Liver (tissue), 9 donors: ENCODE data around the gene MTPN. TPM values are rescaled to one million over a fixed set of nuclear protein-coding genes. Genes with fewer than 3 reads are reported as not detected.

Experiments used
- DNase-seq: peaks from one replicate; pipeline ENCODE4 v3.0.0-alpha.2; 2017; ENCODE audit warnings: low spot score
- H3K27ac ChIP-seq, 2 donors: one replicate each; pipeline ENCODE4 v1.7.0; 2013; ENCODE audit warnings: inconsistent platforms in 2 of 2, low read length in 2 of 2, control low read depth in 1 of 2, low read depth in 1 of 2, mild to moderate bottlenecking in 1 of 2
- H3K27me3 ChIP-seq, 4 donors: one replicate each; pipeline versions ENCODE4 v1.6.1 to v1.7.0; 2013; ENCODE audit warnings: low read length in 3 of 4, inconsistent platforms in 1 of 4, mild to moderate bottlenecking in 1 of 4, moderate library complexity in 1 of 4; ENCODE audit not compliant: control insufficient read depth in 4 of 4, insufficient read depth in 4 of 4
- H3K36me3 ChIP-seq, 4 donors: one replicate each; pipeline versions ENCODE4 v1.6.1 to v1.7.0; 2013; ENCODE audit warnings: low read length in 3 of 4, mild to moderate bottlenecking in 3 of 4, low read depth in 1 of 4, moderate library complexity in 1 of 4; ENCODE audit not compliant: control insufficient read depth in 4 of 4, insufficient read depth in 3 of 4
- H3K4me1 ChIP-seq, 4 donors: one replicate each; pipeline versions ENCODE4 v1.6.1 to v1.7.0; 2013; ENCODE audit warnings: low read length in 3 of 4, mild to moderate bottlenecking in 3 of 4, moderate library complexity in 1 of 4; ENCODE audit not compliant: control insufficient read depth in 4 of 4, insufficient read depth in 4 of 4
- H3K4me3 ChIP-seq, 3 donors: one replicate each; pipeline versions ENCODE4 v1.6.1 to v1.7.0; 2013; ENCODE audit warnings: low read length in 3 of 3, control low read depth in 1 of 3, low read depth in 1 of 3, mild to moderate bottlenecking in 1 of 3
- H3K9ac ChIP-seq, 2 donors: one replicate each; pipeline ENCODE4 v1.7.0; 2013; ENCODE audit warnings: low read length in 2 of 2, mild to moderate bottlenecking in 2 of 2, moderate library complexity in 2 of 2, control low read depth in 1 of 2, low read depth in 1 of 2
- H3K9me3 ChIP-seq, 4 donors: one replicate each; pipeline versions ENCODE4 v1.6.1 to v1.7.0; 2013; ENCODE audit warnings: low read length in 3 of 4; ENCODE audit not compliant: control insufficient read depth in 4 of 4
- CTCF ChIP-seq: fragments of 150-350 bp; IDR thresholded peaks from 2 replicates; pipeline ENCODE4 v1.5.1; 2017; ENCODE audit warnings: improper control_type of control experiment, low read depth, low read length; ENCODE audit not compliant: missing input control
- EGR1 ChIP-seq, 2 donors: IDR thresholded peaks; 2 replicates each; pipeline ENCODE4 v1.6.1; 2016 to 2018; ENCODE audit warnings: antibody characterized with exemption in 2 of 2, low read depth in 2 of 2
- FOXA1 ChIP-seq: IDR thresholded peaks from 2 replicates; pipeline ENCODE4 v1.6.1; 2016; ENCODE audit warnings: antibody characterized with exemption
- FOXA2 ChIP-seq: IDR thresholded peaks from 2 replicates; pipeline ENCODE4 v1.6.1; 2016; ENCODE audit warnings: antibody characterized with exemption
- GABPA ChIP-seq, 2 donors: IDR thresholded peaks in 1 of 2; conservative IDR thresholded peaks in 1 of 2; 2 replicates each; pipeline ENCODE4 v1.6.1; 2016; ENCODE audit warnings: antibody characterized with exemption in 2 of 2, mild to moderate bottlenecking in 1 of 2, moderate library complexity in 1 of 2
- HNF4A ChIP-seq, 2 donors: conservative IDR thresholded peaks; 2 replicates each; pipeline ENCODE4 v1.6.1; 2016; ENCODE audit warnings: antibody characterized with exemption in 2 of 2, mild to moderate bottlenecking in 2 of 2
- HNF4G ChIP-seq: IDR thresholded peaks from 2 replicates; pipeline ENCODE4 v1.6.1; 2016; ENCODE audit warnings: antibody characterized with exemption
- JUND ChIP-seq, 2 donors: IDR thresholded peaks; 2 replicates each; pipeline ENCODE4 v1.6.1; 2016; ENCODE audit warnings: antibody characterized with exemption in 2 of 2
- MAX ChIP-seq: IDR thresholded peaks from 2 replicates; pipeline ENCODE4 v1.6.1; 2016; ENCODE audit warnings: antibody characterized with exemption
- NR2F2 ChIP-seq: IDR thresholded peaks from 2 replicates; pipeline ENCODE4 v1.6.1; 2016; ENCODE audit warnings: antibody characterized with exemption
- RAD21 ChIP-seq, 2 donors: IDR thresholded peaks; 2 replicates each; pipeline ENCODE4 v1.6.1; 2016; ENCODE audit warnings: antibody characterized with exemption in 2 of 2, mild to moderate bottlenecking in 2 of 2
- RXRA ChIP-seq, 2 donors: IDR thresholded peaks; 2 replicates each; pipeline ENCODE4 v1.6.1; 2017 to 2018; ENCODE audit warnings: antibody characterized with exemption in 2 of 2, mild to moderate bottlenecking in 1 of 2
- SP1 ChIP-seq: IDR thresholded peaks from 2 replicates; pipeline ENCODE4 v1.6.1; 2018; ENCODE audit warnings: antibody characterized with exemption, mild to moderate bottlenecking
- TAF1 ChIP-seq: conservative IDR thresholded peaks from 2 replicates; pipeline ENCODE4 v1.6.1; 2016; ENCODE audit warnings: antibody characterized with exemption, mild to moderate bottlenecking
- YY1 ChIP-seq: IDR thresholded peaks from 2 replicates; pipeline ENCODE4 v1.6.1; 2016; ENCODE audit warnings: antibody characterized with exemption, mild to moderate bottlenecking
- WGBS: extraction: QIAGEN DNeasy Blood & Tissue Kit; methylation state at CpG from one replicate; pipeline ENCODE4 v1.1.7; 2013; 5-methylcytosine and 5-hydroxymethylcytosine counted together
- polyA plus RNA-seq, 2 donors: library from polyadenylated mRNA; stranded (reverse) in 1 of 2; unstranded in 1 of 2; fragments of 200-250 nt in 1 of 2; fragments of >200 nt in 1 of 2; fragmentation: Nextera tagmentation in 1 of 2; extraction: Ambion mirVana in 1 of 2; gene quantifications; one replicate each; pipeline versions ENCODE4 v1.2.1 to v1.2.3, GENCODE V29; 2013 to 2015
- total RNA-seq, 2 donors: library from RNA; depleted of rRNA; stranded (reverse); fragments of >200 nt; gene quantifications; one replicate each; pipeline ENCODE4 v1.2.3, GENCODE V29; 2014
- TF ChIP-seq, protein P1 (sequence below): IDR thresholded peaks from 2 replicates; pipeline ENCODE4 v1.6.1; 2016; ENCODE audit warnings: antibody characterized with exemption
- TF ChIP-seq, protein P2 (sequence below): IDR thresholded peaks from 2 replicates; pipeline ENCODE4 v1.6.1; 2016; ENCODE audit warnings: antibody characterized with exemption, mild to moderate bottlenecking
- TF ChIP-seq, protein P3 (sequence below): IDR thresholded peaks from 2 replicates; pipeline ENCODE4 v1.6.1; 2016; ENCODE audit warnings: antibody characterized with exemption
- donor health status: healthy.
- donor health status: healthy.
- donor health status: healthy.
- donor health status: healthy.
- donor health status: healthy.

Gene MTPN, protein sequence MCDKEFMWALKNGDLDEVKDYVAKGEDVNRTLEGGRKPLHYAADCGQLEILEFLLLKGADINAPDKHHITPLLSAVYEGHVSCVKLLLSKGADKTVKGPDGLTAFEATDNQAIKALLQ
- total RNA-seq = 10 to 100 TPM; 32.1 to 88.3 TPM
- polyA plus RNA-seq = 10 to 100 TPM; 24.8 to 33.5 TPM

- Histone ChIP-seq H3K4me1 (peaks cover 7 to 16% (median 13%) of the 10 kb centered on the region in 4 donors), H3K27ac (peak within 1 kb of the TSS; percentile 71 to 75), H3K9ac (peak within 1 kb of the TSS; percentile 67 to 91), H3K27me3 (no peaks in the 10 kb centered on the region), H3K4me3 (peak within 1 kb of the TSS; percentile 66 to 99 (median 93)), H3K9me3 (no peaks in the 10 kb centered on the region), H3K36me3 (no peaks in the 10 kb centered on the region)
- DNase-seq = peak; percentile 95
- peak; percentile 32 for TF ChIP-seq TAF1
- TF ChIP-seq, protein P1, sequence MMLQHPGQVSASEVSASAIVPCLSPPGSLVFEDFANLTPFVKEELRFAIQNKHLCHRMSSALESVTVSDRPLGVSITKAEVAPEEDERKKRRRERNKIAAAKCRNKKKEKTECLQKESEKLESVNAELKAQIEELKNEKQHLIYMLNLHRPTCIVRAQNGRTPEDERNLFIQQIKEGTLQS = no peak
- TF ChIP-seq YY1 = peak; percentile 90
- peak; percentile 35 to 55 for TF ChIP-seq RXRA (IDR thresholded peaks at IDR 0.05)
- TF ChIP-seq GABPA (IDR thresholded peaks at IDR 0.05 in 1 of 2, conservative IDR thresholded peaks at IDR 0.05 in 1 of 2) = peak; percentile 86 to 97
- TF ChIP-seq, protein P2, sequence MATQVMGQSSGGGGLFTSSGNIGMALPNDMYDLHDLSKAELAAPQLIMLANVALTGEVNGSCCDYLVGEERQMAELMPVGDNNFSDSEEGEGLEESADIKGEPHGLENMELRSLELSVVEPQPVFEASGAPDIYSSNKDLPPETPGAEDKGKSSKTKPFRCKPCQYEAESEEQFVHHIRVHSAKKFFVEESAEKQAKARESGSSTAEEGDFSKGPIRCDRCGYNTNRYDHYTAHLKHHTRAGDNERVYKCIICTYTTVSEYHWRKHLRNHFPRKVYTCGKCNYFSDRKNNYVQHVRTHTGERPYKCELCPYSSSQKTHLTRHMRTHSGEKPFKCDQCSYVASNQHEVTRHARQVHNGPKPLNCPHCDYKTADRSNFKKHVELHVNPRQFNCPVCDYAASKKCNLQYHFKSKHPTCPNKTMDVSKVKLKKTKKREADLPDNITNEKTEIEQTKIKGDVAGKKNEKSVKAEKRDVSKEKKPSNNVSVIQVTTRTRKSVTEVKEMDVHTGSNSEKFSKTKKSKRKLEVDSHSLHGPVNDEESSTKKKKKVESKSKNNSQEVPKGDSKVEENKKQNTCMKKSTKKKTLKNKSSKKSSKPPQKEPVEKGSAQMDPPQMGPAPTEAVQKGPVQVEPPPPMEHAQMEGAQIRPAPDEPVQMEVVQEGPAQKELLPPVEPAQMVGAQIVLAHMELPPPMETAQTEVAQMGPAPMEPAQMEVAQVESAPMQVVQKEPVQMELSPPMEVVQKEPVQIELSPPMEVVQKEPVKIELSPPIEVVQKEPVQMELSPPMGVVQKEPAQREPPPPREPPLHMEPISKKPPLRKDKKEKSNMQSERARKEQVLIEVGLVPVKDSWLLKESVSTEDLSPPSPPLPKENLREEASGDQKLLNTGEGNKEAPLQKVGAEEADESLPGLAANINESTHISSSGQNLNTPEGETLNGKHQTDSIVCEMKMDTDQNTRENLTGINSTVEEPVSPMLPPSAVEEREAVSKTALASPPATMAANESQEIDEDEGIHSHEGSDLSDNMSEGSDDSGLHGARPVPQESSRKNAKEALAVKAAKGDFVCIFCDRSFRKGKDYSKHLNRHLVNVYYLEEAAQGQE = peak; percentile 49
- peak; percentile 91 for TF ChIP-seq MAX
- TF ChIP-seq EGR1 (IDR thresholded peaks at IDR 0.05; ENCODE audit: low read depth in 2 of 2) = peak; percentile 87 to 91
- TF ChIP-seq HNF4G = no peak
- peak; percentile 67 for TF ChIP-seq SP1
- TF ChIP-seq NR2F2 = peak; percentile 68
- no peak for TF ChIP-seq JUND (IDR thresholded peaks at IDR 0.05)
- peak; percentile 28 to 47 for TF ChIP-seq RAD21 (IDR thresholded peaks at IDR 0.05)
- TF ChIP-seq FOXA2 = no peak
- peak; percentile 14 for TF ChIP-seq FOXA1
- TF ChIP-seq, protein P3, sequence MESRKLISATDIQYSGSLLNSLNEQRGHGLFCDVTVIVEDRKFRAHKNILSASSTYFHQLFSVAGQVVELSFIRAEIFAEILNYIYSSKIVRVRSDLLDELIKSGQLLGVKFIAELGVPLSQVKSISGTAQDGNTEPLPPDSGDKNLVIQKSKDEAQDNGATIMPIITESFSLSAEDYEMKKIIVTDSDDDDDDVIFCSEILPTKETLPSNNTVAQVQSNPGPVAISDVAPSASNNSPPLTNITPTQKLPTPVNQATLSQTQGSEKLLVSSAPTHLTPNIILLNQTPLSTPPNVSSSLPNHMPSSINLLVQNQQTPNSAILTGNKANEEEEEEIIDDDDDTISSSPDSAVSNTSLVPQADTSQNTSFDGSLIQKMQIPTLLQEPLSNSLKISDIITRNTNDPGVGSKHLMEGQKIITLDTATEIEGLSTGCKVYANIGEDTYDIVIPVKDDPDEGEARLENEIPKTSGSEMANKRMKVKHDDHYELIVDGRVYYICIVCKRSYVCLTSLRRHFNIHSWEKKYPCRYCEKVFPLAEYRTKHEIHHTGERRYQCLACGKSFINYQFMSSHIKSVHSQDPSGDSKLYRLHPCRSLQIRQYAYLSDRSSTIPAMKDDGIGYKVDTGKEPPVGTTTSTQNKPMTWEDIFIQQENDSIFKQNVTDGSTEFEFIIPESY = peak; percentile 70
- peak in 1 of 2 donors; percentile 16 for TF ChIP-seq HNF4A (conservative IDR thresholded peaks at IDR 0.05)
- TF ChIP-seq CTCF = no peak
- WGBS = under 1% methylated on average over 47 of the region's 47 CpGs
Observed at GRCh38 chr7:135977007-135977741, at the start of gene MTPN. Gene MTPN, minus strand, starts transcription at chr7:135977359. Its CDS starts 259 bp downstream, at chr7:135977100.
